ENCODE results near the gene ASTN2.

DNA sequence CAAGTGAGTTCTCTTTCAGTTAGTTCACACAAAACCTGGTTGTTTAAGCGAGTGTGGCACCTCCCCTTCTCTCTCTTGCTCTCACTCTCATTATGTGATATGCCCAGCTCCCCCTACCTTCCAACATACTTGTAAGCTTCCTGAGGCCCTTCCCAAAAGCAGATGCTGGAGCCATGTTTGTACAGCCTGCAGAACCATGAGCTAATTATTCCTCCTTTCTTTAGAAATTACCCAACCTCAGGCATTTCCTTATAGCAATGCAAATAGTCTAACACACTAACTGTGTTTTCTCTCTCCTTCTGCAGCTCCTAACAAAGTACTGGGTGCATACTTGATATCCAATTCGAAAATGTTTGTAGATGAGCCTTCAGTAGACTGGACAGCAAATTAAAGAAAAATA is 665.1 kb downstream of the ASTN2 start:
- TF ChIP-seq, protein P1, sequence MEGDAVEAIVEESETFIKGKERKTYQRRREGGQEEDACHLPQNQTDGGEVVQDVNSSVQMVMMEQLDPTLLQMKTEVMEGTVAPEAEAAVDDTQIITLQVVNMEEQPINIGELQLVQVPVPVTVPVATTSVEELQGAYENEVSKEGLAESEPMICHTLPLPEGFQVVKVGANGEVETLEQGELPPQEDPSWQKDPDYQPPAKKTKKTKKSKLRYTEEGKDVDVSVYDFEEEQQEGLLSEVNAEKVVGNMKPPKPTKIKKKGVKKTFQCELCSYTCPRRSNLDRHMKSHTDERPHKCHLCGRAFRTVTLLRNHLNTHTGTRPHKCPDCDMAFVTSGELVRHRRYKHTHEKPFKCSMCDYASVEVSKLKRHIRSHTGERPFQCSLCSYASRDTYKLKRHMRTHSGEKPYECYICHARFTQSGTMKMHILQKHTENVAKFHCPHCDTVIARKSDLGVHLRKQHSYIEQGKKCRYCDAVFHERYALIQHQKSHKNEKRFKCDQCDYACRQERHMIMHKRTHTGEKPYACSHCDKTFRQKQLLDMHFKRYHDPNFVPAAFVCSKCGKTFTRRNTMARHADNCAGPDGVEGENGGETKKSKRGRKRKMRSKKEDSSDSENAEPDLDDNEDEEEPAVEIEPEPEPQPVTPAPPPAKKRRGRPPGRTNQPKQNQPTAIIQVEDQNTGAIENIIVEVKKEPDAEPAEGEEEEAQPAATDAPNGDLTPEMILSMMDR (IDR thresholded peaks at IDR 0.05) = no peak
- TF ChIP-seq POLR2A (IDR thresholded peaks at IDR 0.05) (no peak), EP300 (IDR thresholded peaks at IDR 0.05) (no peak)
